CD14-positive monocyte (primary cell): ENCODE results near the gene FOXP1. TPM values are rescaled to one million over a fixed set of nuclear protein-coding genes. Genes with fewer than 3 reads are reported as not detected.

ENCODE experiments used
- DNase-seq, 3 donors: peaks; one replicate each; pipeline ENCODE4 v3.0.0-alpha.2; 2011 to 2022
- H2AFZ ChIP-seq: 2 replicates; pipeline ENCODE4 v1.6.0; 2012; ENCODE audit warnings: mild to moderate bottlenecking, low read depth, low read length, inconsistent platforms; ENCODE audit not compliant: insufficient read depth, poor library complexity, severe bottlenecking
- H3K27ac ChIP-seq, 2 donors: 1 replicate in 1 of 2; 2 replicates in 1 of 2; pipeline ENCODE4 v1.5.1; 2012 to 2013; ENCODE audit warnings: low read length in 2 of 2, control low read depth in 1 of 2, inconsistent platforms in 1 of 2, low read depth in 1 of 2, mild to moderate bottlenecking in 1 of 2
- H3K27me3 ChIP-seq, 2 donors: one replicate each; pipeline versions ENCODE4 v1.6.0 to v1.6.1; 2011 to 2013; ENCODE audit warnings: low read length in 2 of 2; ENCODE audit not compliant: control insufficient read depth in 2 of 2, insufficient read depth in 2 of 2
- H3K36me3 ChIP-seq, 2 donors: replicated peaks in 1 of 2; 1 replicate in 1 of 2; 2 replicates in 1 of 2; pipeline versions ENCODE4 v1.5.1 to v1.6.1; 2012 to 2013; ENCODE audit warnings: low read length in 2 of 2, control low read depth in 1 of 2, inconsistent platforms in 1 of 2, mild to moderate bottlenecking in 1 of 2; ENCODE audit not compliant: insufficient read depth in 2 of 2, control insufficient read depth in 1 of 2
- H3K4me1 ChIP-seq, 2 donors: 1 replicate in 1 of 2; 2 replicates in 1 of 2; pipeline versions ENCODE4 v1.5.1 to v1.6.1; 2012 to 2013; ENCODE audit warnings: low read length in 2 of 2, control low read depth in 1 of 2, inconsistent platforms in 1 of 2, mild to moderate bottlenecking in 1 of 2, moderate library complexity in 1 of 2; ENCODE audit not compliant: insufficient read depth in 2 of 2, control insufficient read depth in 1 of 2
- H3K4me2 ChIP-seq: replicated peaks from 2 replicates; pipeline ENCODE3; 2012; ENCODE audit warnings: low read length, moderate library complexity, mild to moderate bottlenecking; ENCODE audit not compliant: poor library complexity, severe bottlenecking; ENCODE audit errors: extremely low read depth
- H3K4me3 ChIP-seq, 3 experiments: fragments of 200-600 bp in 1 of 3; sonication (generic) in 1 of 3; replicated peaks in 1 of 3; 1 replicate in 2 of 3; 2 replicates in 1 of 3; pipeline ENCODE4 v1.5.1; 2011 to 2013; ENCODE audit warnings: low read length in 3 of 3, mild to moderate bottlenecking in 3 of 3, control low read depth in 2 of 3, low read depth in 2 of 3, inconsistent platforms in 1 of 3, moderate library complexity in 1 of 3
- H3K79me2 ChIP-seq: 2 replicates; pipeline ENCODE4 v1.6.0; 2012; ENCODE audit warnings: mild to moderate bottlenecking, control low read depth, inconsistent platforms, low read length, moderate library complexity; ENCODE audit not compliant: insufficient read depth
- H3K9ac ChIP-seq: 2 replicates; pipeline ENCODE4 v1.6.0; 2017; ENCODE audit warnings: low read length, mild to moderate bottlenecking; ENCODE audit not compliant: insufficient read depth, poor library complexity, severe bottlenecking
- H3K9me3 ChIP-seq, 2 donors: replicated peaks in 1 of 2; 1 replicate in 1 of 2; 2 replicates in 1 of 2; pipeline versions ENCODE4 v1.5.1 to v1.6.1; 2012 to 2013; ENCODE audit warnings: low read length in 2 of 2, control low read depth in 1 of 2; ENCODE audit not compliant: control insufficient read depth in 1 of 2, insufficient read depth in 1 of 2
- H4K20me1 ChIP-seq: 2 replicates; pipeline ENCODE4 v1.6.0; 2012; ENCODE audit warnings: mild to moderate bottlenecking, low read length, control low read depth, moderate library complexity; ENCODE audit not compliant: insufficient read depth
- H3K27ac Mint-ChIP-seq, 7 donors: one replicate each; pipeline ENCODE4 v1.8.0; 2020; ENCODE audit warnings: mild to moderate bottlenecking in 7 of 7, mixed read lengths in 7 of 7, moderate library complexity in 6 of 7, inconsistent platforms in 2 of 7
- H3K27me3 Mint-ChIP-seq, 3 donors: one replicate each; pipeline ENCODE4 v1.8.0; 2021 to 2022; ENCODE audit warnings: low read depth in 3 of 3, mild to moderate bottlenecking in 3 of 3, mixed read lengths in 3 of 3, moderate library complexity in 3 of 3, inconsistent platforms in 1 of 3
- H3K36me3 Mint-ChIP-seq, 2 donors: one replicate each; pipeline ENCODE4 v1.8.0; 2020; ENCODE audit warnings: mixed read lengths in 2 of 2, inconsistent platforms in 1 of 2, mild to moderate bottlenecking in 1 of 2
- H3K4me1 Mint-ChIP-seq: one replicate; pipeline ENCODE4 v1.8.0; 2020; ENCODE audit warnings: mild to moderate bottlenecking, mixed read lengths
- H3K4me3 Mint-ChIP-seq, 2 donors: one replicate each; pipeline ENCODE4 v1.8.0; 2020; ENCODE audit warnings: mild to moderate bottlenecking in 2 of 2, mixed read lengths in 2 of 2, moderate library complexity in 1 of 2
- H3K9me3 Mint-ChIP-seq, 7 donors: one replicate each; pipeline ENCODE4 v1.8.0; 2020 to 2022; ENCODE audit warnings: mixed read lengths in 7 of 7, mild to moderate bottlenecking in 6 of 7, moderate library complexity in 6 of 7, inconsistent platforms in 2 of 7
- CTCF ChIP-seq: fragments of 200-600 bp; IDR thresholded peaks from one replicate; pipeline ENCODE4 v1.8.0; 2022; ENCODE audit warnings: antibody characterized with exemption, mild to moderate bottlenecking
- WGBS: methylation state at CpG from one replicate; pipeline ENCODE4 v1.1.5; 2013; ENCODE audit warnings: missing lambda C conversion rate; ENCODE audit not compliant: insufficient coverage; 5-methylcytosine and 5-hydroxymethylcytosine counted together
- intact Hi-C, 2 donors: fragments of 100-400 bp; cut with micrococcal nuclease; formaldehyde crosslinking; loops; one replicate each; pipeline versions ENCODE4 v1.15.0 to v1.15.1; 2023
- polyA plus RNA-seq, 3 donors: library from polyadenylated mRNA; depleted of rRNA in 1 of 3; unstranded in 2 of 3; stranded (reverse) in 1 of 3; fragments of 300-500 nt in 2 of 3; fragments of >200 nt in 1 of 3; fragmentation: Illumina TruSeq in 2 of 3; gene quantifications; 1 replicate in 2 of 3; 2 replicates in 1 of 3; pipeline ENCODE4 v1.2.3, GENCODE V29; 2012 to 2021

FOXP1 gene
- polyA plus RNA-seq, 3 donors = 25.7 to 42.6 (median 27.8) TPM

DNA sequence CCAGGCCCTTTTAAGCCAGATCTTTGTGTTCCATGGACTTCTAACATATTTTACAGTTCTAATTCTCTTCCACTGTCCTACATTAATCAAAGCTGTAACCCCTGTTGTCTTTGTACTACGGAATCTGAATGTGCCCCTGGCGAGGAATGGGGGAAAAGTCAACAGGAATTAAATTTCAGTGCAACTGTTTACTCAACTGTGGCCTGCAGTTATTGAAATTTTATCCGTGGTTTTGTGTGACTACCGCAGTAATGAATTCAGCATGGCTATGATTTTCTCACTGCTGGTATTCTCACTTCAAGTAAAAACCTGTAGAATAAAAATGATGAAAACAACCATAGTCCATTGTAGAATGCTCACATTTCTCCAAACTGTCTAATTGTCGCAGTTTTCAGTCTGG, 388.0 kb downstream of the FOXP1 start:
- H3K4me1 ChIP-seq = no peaks in the 10 kb centered on the region
- no peak overlapping the region for H3K27ac ChIP-seq
- no peaks in the 10 kb centered on the region for H3K79me2 ChIP-seq
- peaks cover 17% of the 10 kb centered on the region for H4K20me1 ChIP-seq
- Mint-ChIP-seq H3K27ac (no peak overlapping the region), H3K9me3 (no peaks in the 10 kb centered on the region), H3K36me3 (peaks cover 28 to 51% of the 10 kb centered on the region in 2 donors), H3K27me3 (no peaks in the 10 kb centered on the region), H3K4me3 (no peak overlapping the region), H3K4me1 (peaks cover 6% of the 10 kb centered on the region)
- WGBS = 100% methylated on average over 2 of the region's 5 CpGs
- no peak overlapping the region for H3K4me3 ChIP-seq
- no peak overlapping the region for H3K9ac ChIP-seq
- H2AFZ ChIP-seq = no peak overlapping the region
- H3K27me3 ChIP-seq = no peaks in the 10 kb centered on the region
- no peak overlapping the region for H3K4me2 ChIP-seq
- peaks cover 20 to 33% of the 10 kb centered on the region in 2 donors for H3K36me3 ChIP-seq
- H3K9me3 ChIP-seq = no peaks in the 10 kb centered on the region
- DNase-seq = no peak
- intact Hi-C loops = no loop called here
- TF ChIP-seq CTCF = no peak

- no peaks in the 10 kb centered on the region for H3K27me3 ChIP-seq
- H3K9me3 Mint-ChIP-seq = no peaks in the 10 kb centered on the region
- H3K4me3 Mint-ChIP-seq = no peak overlapping the region
- no peaks in the 10 kb centered on the region for H3K4me1 ChIP-seq
- H3K27ac Mint-ChIP-seq = no peak overlapping the region
- 95% methylated on average over 3 of the region's 5 CpGs for WGBS
- H3K27ac ChIP-seq = no peak overlapping the region
- peaks cover 31 to 54% of the 10 kb centered on the region in 2 donors for H3K36me3 Mint-ChIP-seq
- H3K9me3 ChIP-seq = no peaks in the 10 kb centered on the region
- H3K27me3 Mint-ChIP-seq = no peaks in the 10 kb centered on the region
- H3K4me2 ChIP-seq = no peak overlapping the region
- peaks cover 20 to 33% of the 10 kb centered on the region in 2 donors for H3K36me3 ChIP-seq
- no peak overlapping the region for H2AFZ ChIP-seq
- peaks cover 6% of the 10 kb centered on the region for H3K4me1 Mint-ChIP-seq
- DNase-seq = no peak
- intact Hi-C loops = no loop called here
- peaks cover 11% of the 10 kb centered on the region for H4K20me1 ChIP-seq
- H3K9ac ChIP-seq = no peak overlapping the region
- H3K4me3 ChIP-seq = no peak overlapping the region
- H3K79me2 ChIP-seq = no peaks in the 10 kb centered on the region
- TF ChIP-seq CTCF = no peak
Measured at GRCh38 chr3:71194785-71195184, 388.7 kb downstream of the FOXP1 start.
